Activated naive CD8-positive, alpha-beta T cell (primary cell): ENCODE data around the gene MAGI2.
"Not testable (repeated sequence)": the region's sequence is repeated elsewhere in the genome, so short reads cannot be mapped to it uniquely, and the experiment has no call there.

Experiments used
- H3K27ac Mint-ChIP-seq: one replicate; pipeline ENCODE4 v1.8.0; 2021; ENCODE audit warnings: mixed read lengths
- H3K27me3 Mint-ChIP-seq: one replicate; pipeline ENCODE4 v1.8.0; 2021; ENCODE audit warnings: mixed read lengths
- H3K36me3 Mint-ChIP-seq: one replicate; pipeline ENCODE4 v1.8.0; 2021; ENCODE audit warnings: mixed read lengths
- H3K4me1 Mint-ChIP-seq: one replicate; pipeline ENCODE4 v1.8.0; 2021; ENCODE audit warnings: low read depth, mixed read lengths
- H3K4me3 Mint-ChIP-seq: one replicate; pipeline ENCODE4 v1.8.0; 2021; ENCODE audit warnings: mild to moderate bottlenecking, mixed read lengths
- H3K9me3 Mint-ChIP-seq: one replicate; pipeline ENCODE4 v1.8.0; 2021; ENCODE audit warnings: low read depth, mixed read lengths

Gene MAGI2

DNA sequence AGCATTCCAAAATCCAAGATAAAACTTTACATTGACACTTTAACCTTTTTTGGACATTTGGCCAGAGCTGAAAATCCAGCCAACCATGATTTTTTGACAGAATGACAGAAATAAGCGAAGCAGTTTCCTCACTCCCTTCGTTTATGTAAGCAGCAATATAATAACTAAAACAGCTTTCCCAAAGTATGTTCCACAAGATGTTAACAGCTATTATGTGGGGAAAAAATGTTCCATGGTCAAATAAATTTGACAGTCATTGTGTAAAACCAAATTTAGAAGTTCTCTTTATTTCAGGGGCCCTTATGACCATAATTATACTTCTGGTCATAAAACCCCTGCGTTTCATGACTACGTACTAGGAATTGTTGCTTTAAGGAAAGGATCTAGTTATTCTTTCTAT lies 416.5 kb downstream of the MAGI2 start:
- no peak overlapping the region for H3K4me3 Mint-ChIP-seq
- H3K4me1 Mint-ChIP-seq, result no peaks in the 10 kb centered on the region
- no peaks in the 10 kb centered on the region for H3K36me3 Mint-ChIP-seq
- H3K27ac Mint-ChIP-seq, result no peak overlapping the region
- peaks cover 5% of the 10 kb centered on the region for H3K9me3 Mint-ChIP-seq
- H3K27me3 Mint-ChIP-seq, result no peaks in the 10 kb centered on the region

- no peak overlapping the region for H3K4me3 Mint-ChIP-seq
- no peaks in the 10 kb centered on the region for H3K27me3 Mint-ChIP-seq
- H3K27ac Mint-ChIP-seq, result no peak overlapping the region
- H3K36me3 Mint-ChIP-seq, result no peaks in the 10 kb centered on the region
- peaks cover 5% of the 10 kb centered on the region for H3K9me3 Mint-ChIP-seq
- no peaks in the 10 kb centered on the region for H3K4me1 Mint-ChIP-seq
These were observed 417.1 kb downstream of the MAGI2 start for GRCh38 chr7:79036356-79036755.

- H3K27ac Mint-ChIP-seq, result no peak overlapping the region
- H3K27me3 Mint-ChIP-seq, result no peaks in the 10 kb centered on the region
- H3K4me3 Mint-ChIP-seq, result no peak overlapping the region
- no peaks in the 10 kb centered on the region for H3K36me3 Mint-ChIP-seq
- peaks cover 5% of the 10 kb centered on the region for H3K9me3 Mint-ChIP-seq
- H3K4me1 Mint-ChIP-seq, result no peaks in the 10 kb centered on the region
These were observed 417.6 kb downstream of the MAGI2 start for GRCh38 chr7:79035858-79036257.

DNA sequence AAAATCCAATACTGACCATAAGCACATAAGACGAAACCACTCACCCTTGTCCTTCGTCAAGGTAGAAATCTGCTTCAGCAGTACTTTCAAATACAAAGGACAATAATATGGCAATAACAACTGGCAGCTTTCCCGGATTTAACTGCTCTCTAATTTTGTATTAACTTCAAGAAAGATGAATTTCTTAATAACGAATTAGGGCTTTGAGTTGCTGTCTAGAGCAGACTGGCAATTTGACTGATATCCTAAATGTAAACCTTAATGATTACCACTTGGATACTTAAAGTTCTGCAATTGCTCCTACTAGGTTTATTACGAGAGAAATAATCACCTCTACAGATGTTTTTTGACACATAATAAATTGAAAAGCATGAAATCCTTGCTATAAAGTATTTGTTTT lies 418.7 kb downstream of the MAGI2 start:
- Mint-ChIP-seq H3K4me3 (no peak overlapping the region), H3K9me3 (peaks cover 5% of the 10 kb centered on the region), H3K4me1 (no peaks in the 10 kb centered on the region)

GRCh38 chr7:79019711-79020110 lies 433.8 kb downstream of the MAGI2 start:
- H3K4me1 Mint-ChIP-seq, H3K27ac Mint-ChIP-seq, H3K4me3 Mint-ChIP-seq, H3K27me3 Mint-ChIP-seq, H3K36me3 Mint-ChIP-seq: not testable (repeated sequence)
- peaks cover 21% of the 10 kb centered on the region for H3K9me3 Mint-ChIP-seq

More for the DNA sequence above, 418.7 kb downstream of the MAGI2 start:
- H3K27ac Mint-ChIP-seq, result no peak overlapping the region
- H3K27me3 Mint-ChIP-seq, result no peaks in the 10 kb centered on the region
- no peaks in the 10 kb centered on the region for H3K36me3 Mint-ChIP-seq

DNA sequence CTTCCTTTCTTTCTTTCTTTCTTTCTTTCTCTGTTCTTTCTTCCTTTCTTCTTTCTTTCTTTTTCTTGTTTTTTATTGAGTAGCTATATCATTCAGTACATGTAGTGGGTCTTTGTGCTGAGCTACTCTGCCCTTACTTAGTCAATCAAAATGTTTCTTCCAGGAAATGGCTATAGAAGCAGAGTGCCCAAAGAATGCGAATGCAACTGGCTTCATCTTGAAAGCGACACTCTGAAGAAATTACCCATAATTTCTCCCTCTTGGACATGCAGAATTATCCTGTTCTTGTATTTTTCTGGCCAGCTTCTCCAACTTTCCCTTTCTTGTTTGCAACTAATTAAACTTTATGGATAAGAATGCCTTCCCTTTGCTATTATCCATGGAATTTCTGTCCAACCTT lies 441.5 kb downstream of the MAGI2 start:
- Mint-ChIP-seq H3K36me3 (no peaks in the 10 kb centered on the region), H3K4me3 (no peak overlapping the region), H3K27ac (no peak overlapping the region), H3K4me1 (no peaks in the 10 kb centered on the region), H3K27me3 (no peaks in the 10 kb centered on the region), H3K9me3 (no peaks in the 10 kb centered on the region)

DNA sequence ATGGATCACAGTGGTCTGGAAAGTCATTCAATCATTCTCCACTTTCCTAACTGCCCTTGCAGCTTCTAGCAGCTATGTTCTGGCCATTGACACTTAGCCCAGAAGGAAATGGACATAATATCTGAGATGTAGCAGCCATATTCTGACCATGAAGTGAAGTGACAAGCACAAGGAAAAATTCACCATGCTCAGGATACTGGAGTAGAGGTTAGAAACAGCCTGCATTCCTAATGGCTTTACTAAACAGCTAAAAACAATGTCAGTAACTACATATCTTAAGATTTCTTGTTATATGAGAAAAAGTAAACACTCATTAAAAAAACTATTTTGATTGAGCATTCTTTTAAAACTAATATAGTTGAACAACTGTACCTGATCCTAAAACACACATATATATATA lies 443.8 kb downstream of the MAGI2 start:
- Mint-ChIP-seq H3K36me3 (no peaks in the 10 kb centered on the region), H3K4me3 (no peak overlapping the region), H3K9me3 (no peaks in the 10 kb centered on the region), H3K27me3 (no peaks in the 10 kb centered on the region), H3K4me1 (no peaks in the 10 kb centered on the region), H3K27ac (no peak overlapping the region)

DNA sequence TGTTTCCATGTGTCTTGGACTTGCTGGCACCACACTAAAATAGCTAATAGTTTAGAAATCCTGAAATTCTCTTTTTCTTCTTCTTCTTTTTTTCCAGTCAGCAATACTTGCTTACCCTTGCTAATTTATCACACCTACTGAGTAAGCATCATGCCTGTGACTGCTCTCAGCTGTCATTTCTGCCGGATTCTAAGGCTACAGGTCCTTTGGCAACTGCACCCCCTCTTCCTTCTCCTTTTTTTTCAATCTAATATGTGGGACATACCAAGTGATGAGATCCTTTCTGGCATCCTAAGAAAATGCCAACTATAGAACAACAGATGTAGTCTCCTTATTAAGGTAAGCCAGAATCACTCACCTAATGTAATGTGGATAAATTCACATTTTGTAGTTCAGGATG lies 444.7 kb downstream of the MAGI2 start:
- no peaks in the 10 kb centered on the region for H3K4me1 Mint-ChIP-seq
- no peaks in the 10 kb centered on the region for H3K27me3 Mint-ChIP-seq
- H3K4me3 Mint-ChIP-seq, result no peak overlapping the region
- H3K27ac Mint-ChIP-seq, result no peak overlapping the region
- H3K9me3 Mint-ChIP-seq, result peaks cover 3% of the 10 kb centered on the region
- no peaks in the 10 kb centered on the region for H3K36me3 Mint-ChIP-seq

GRCh38 chr7:78996013-78996412 lies 457.5 kb downstream of the MAGI2 start:
- Mint-ChIP-seq H3K4me3 (no peak overlapping the region), H3K9me3 (peaks cover 2% of the 10 kb centered on the region), H3K36me3 (no peaks in the 10 kb centered on the region), H3K27me3 (no peaks in the 10 kb centered on the region), H3K4me1 (no peaks in the 10 kb centered on the region), H3K27ac (no peak overlapping the region)

- H3K27me3 Mint-ChIP-seq, result no peaks in the 10 kb centered on the region
- no peak overlapping the region for H3K4me3 Mint-ChIP-seq
- H3K9me3 Mint-ChIP-seq, result peaks cover 3% of the 10 kb centered on the region
These were observed 460.1 kb downstream of the MAGI2 start for GRCh38 chr7:78993341-78993740.

GRCh38 chr7:78985509-78985908 lies 468.0 kb downstream of the MAGI2 start:
- Mint-ChIP-seq H3K36me3 (no peaks in the 10 kb centered on the region), H3K4me1 (no peaks in the 10 kb centered on the region), H3K9me3 (no peaks in the 10 kb centered on the region), H3K27ac (no peak overlapping the region), H3K27me3 (no peaks in the 10 kb centered on the region), H3K4me3 (no peak overlapping the region)

More at GRCh38 chr7:78993341-78993740, 460.1 kb downstream of the MAGI2 start:
- Mint-ChIP-seq H3K4me1 (no peaks in the 10 kb centered on the region), H3K36me3 (no peaks in the 10 kb centered on the region), H3K27ac (no peak overlapping the region)

DNA sequence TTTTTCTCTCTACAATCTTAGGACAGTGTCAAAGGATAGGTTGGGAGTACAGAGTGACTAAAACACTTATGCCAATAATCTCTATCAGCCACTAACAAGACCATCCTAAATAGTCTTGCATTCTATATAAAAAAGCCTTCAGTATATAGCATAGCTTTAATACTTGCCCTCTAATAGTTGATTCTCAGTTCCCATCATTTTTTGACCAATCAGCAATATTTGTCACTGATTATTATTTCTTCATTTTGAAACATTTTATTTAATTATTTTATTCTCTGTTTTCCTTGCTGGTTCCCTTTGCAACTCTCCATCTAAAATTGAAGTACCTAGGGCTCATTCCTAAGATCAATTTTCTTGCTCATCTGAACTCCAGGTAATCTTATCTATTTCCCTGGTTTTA lies 470.0 kb downstream of the MAGI2 start:
- H3K4me1 Mint-ChIP-seq, result no peaks in the 10 kb centered on the region
- no peaks in the 10 kb centered on the region for H3K27me3 Mint-ChIP-seq
- no peak overlapping the region for H3K27ac Mint-ChIP-seq
- no peaks in the 10 kb centered on the region for H3K9me3 Mint-ChIP-seq
- H3K36me3 Mint-ChIP-seq, result no peaks in the 10 kb centered on the region
- H3K4me3 Mint-ChIP-seq, result no peak overlapping the region

DNA sequence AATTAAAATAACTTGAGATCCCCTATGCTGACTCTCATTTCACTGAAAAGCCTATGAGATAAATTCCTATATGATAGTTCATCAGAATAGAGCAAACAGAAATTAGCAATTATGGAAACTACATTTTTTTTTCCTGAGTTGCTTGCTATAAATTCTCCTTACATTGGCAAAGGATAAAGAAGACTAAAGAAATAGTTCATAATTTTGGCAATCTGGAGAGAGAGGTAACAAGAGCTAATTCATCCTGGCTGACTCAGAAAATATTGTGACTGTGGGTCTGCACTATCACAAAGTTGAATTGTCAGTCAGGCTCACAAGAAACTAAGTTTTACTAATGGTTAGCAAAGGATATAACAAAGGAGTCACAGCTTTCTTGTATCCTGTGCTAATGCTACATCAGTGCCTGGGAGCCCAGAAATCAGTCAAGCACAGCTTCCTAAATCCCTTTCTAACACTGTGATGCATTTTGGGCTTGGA lies 483.0 kb downstream of the MAGI2 start:
- no peaks in the 10 kb centered on the region for H3K36me3 Mint-ChIP-seq

GRCh38 chr7:78968951-78969350 lies 484.5 kb downstream of the MAGI2 start:
- Mint-ChIP-seq H3K4me1 (no peaks in the 10 kb centered on the region), H3K9me3 (no peaks in the 10 kb centered on the region), H3K27ac (no peak overlapping the region), H3K27me3 (no peaks in the 10 kb centered on the region), H3K36me3 (no peaks in the 10 kb centered on the region), H3K4me3 (no peak overlapping the region)

More for the DNA sequence above, 483.0 kb downstream of the MAGI2 start:
- Mint-ChIP-seq H3K9me3 (no peaks in the 10 kb centered on the region), H3K27ac (no peak overlapping the region), H3K4me1 (no peaks in the 10 kb centered on the region), H3K27me3 (no peaks in the 10 kb centered on the region), H3K4me3 (no peak overlapping the region)

DNA sequence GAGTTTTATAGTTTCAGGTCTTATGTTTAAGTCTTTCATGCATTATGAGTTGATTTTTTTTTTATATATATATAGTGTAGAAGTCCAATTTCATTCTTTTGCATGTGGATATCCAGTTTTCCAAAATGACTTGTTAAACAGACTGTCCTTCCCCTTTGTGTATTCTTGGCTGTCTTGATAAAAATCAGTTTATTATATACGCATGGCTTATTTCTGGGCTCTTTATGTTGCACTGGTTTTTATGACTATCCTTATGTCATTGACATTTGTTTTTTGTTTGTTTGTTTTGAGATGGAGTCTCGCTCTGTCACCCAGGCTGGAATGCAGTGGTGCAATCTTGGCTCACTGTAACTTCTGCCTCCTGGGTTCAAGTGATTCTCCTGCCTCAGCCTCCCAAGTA lies 485.9 kb downstream of the MAGI2 start:
- H3K36me3 Mint-ChIP-seq, H3K27ac Mint-ChIP-seq, H3K4me1 Mint-ChIP-seq, H3K4me3 Mint-ChIP-seq, H3K27me3 Mint-ChIP-seq, H3K9me3 Mint-ChIP-seq: not testable (repeated sequence)

DNA sequence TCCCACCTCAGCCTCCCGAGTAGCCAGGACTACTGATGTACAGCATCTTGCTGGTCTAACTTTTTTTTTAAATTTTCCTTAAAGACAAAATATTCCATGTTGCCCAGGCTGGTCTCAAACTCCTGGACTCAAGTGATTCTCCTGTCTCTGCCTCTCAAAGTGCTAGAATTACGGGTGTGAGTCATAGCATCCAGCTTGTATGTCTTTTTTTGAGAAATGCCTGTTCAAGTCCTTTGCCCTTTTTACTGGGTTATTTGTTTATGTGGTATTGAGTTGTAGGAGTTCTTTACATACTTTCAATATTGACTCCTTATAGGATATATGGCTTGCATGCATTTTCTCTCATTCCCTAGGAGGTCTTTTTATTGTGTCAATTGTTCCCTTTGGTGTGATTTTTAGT lies 486.4 kb downstream of the MAGI2 start:
- Mint-ChIP-seq H3K9me3 (peaks cover 6% of the 10 kb centered on the region), H3K4me3 (no peak overlapping the region), H3K27me3 (no peaks in the 10 kb centered on the region), H3K4me1 (no peaks in the 10 kb centered on the region), H3K36me3 (no peaks in the 10 kb centered on the region), H3K27ac (no peak overlapping the region)
